Ovary (tissue), 3 donors: ENCODE measurements around the gene COL5A1.

Source experiments
- CTCF ChIP-seq, 3 donors: fragments of 450-650 bp in 2 of 3; fragments of 200-600 bp in 1 of 3; IDR thresholded peaks; one replicate each; pipeline versions ENCODE4 v1.5.1 to v1.8.0; 2016 to 2022; ENCODE audit warnings: antibody characterized with exemption in 3 of 3, mild to moderate bottlenecking in 1 of 3
- POLR2A ChIP-seq: fragments of 450-650 bp; IDR thresholded peaks from one replicate; pipeline ENCODE4 v1.6.1; 2017; ENCODE audit warnings: antibody characterized with exemption, mild to moderate bottlenecking, moderate library complexity
- donor health status: DM: no; HTN: no; CAD: no.

- no peak for TF ChIP-seq POLR2A
- no peak for TF ChIP-seq CTCF (IDR thresholded peaks at IDR 0.05)
Measured at GRCh38 chr9:134868751-134869553, 227.3 kb downstream of the COL5A1 start.
